Fibroblast of mammary gland (primary cell): Measurements from ENCODE around the gene SPRED3.
"Not testable (repeated sequence)": the region's sequence is repeated elsewhere in the genome, so short reads cannot be mapped to it uniquely, and the experiment has no call there.

Source experiments
- DNase-seq: peaks from one replicate; pipeline ENCODE4 v3.0.0-alpha.2; 2010; ENCODE audit warnings: low read depth
- H3K4me3 ChIP-seq: 2 replicates; pipeline ENCODE4 v1.5.1; 2011; ENCODE audit warnings: low read depth, mild to moderate bottlenecking, low read length, moderate library complexity; ENCODE audit not compliant: control insufficient read depth
- CTCF ChIP-seq: conservative IDR thresholded peaks from 2 replicates; pipeline ENCODE4 v1.5.1; 2011; ENCODE audit warnings: low read depth, low read length, inconsistent platforms; ENCODE audit not compliant: control insufficient read depth, insufficient read depth

SPRED3 gene

DNA sequence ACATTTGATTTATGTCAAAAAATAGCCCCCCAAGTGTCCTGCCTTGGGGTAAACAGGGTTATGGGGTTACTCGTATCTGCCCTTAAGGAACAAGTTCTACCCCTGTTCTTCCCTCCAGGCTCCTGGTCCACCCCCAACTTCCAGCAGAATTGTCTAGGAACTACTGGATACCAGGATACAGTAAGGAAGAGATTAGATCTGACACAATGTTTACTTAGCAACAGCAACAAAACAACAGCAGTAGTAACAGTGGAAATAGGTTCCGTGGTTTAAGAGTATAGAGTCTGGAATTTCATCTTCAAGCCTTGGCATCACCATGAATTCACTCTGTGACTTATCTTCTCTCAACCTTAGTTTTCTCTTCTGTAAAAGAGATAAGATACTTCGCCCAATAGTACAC lies 12.7 kb downstream of the SPRED3 start:
- no peak overlapping the region for H3K4me3 ChIP-seq
- TF ChIP-seq CTCF = no peak
- peak; percentile 34 for DNase-seq

DNA sequence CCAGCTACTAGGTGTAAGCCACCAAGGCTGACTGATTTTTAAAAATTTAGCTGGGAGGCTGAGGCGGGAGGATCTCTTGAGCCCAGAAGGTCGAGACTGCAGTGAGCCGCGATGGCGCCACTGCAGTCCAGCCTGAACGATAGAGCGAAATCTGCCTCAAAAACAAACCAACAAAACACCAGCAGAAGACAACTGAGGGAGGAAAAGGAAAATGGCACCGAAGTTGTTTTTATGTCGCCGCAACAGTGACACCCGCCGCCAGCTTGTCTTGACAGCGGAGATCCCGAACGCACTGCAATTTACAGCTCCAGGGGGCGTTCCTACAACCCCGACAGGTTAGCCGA lies 14.1 kb downstream of the SPRED3 start:
- H3K4me3 ChIP-seq = peak overlapping the region; percentile 37
- no peak for DNase-seq
- no peak for TF ChIP-seq CTCF

GRCh38 chr19:38402967-38403674 lies 14.6 kb downstream of the SPRED3 start, which contains the start of gene FAM98C:
FAM98C (plus strand) TSS chr19:38403093; CDS start chr19:38403154, 61 bp downstream.
- TF ChIP-seq CTCF = peak; percentile 51
- DNase-seq = peak; percentile 89
- H3K4me3 ChIP-seq = peak within 1 kb of the TSS; percentile 75

- no peak overlapping the region for H3K4me3 ChIP-seq
- no peak for TF ChIP-seq CTCF
- no peak for DNase-seq
These were observed 16.4 kb downstream of the SPRED3 start for GRCh38 chr19:38404858-38405257.

DNA sequence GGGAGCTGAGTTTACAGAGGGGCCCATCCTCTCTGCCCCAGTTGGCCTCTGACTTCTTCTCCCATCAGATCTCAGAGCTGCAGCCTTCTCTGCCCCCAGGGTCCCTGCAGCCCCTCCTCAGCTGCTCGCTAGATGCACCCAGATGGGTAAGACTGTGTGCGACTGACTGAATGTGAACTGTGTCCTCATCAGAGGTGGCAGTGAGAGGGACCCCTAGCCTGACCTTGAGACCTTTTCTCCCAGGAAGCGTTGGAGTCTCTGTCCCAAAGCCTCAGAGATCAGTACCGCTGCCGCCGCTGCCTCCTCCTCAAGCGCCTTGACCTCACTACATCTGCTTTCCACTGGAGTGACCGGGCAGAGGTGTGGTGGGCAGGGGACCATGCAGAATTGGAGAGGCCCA lies 16.8 kb downstream of the SPRED3 start:
- no peak for DNase-seq
- no peak overlapping the region for H3K4me3 ChIP-seq
- no peak for TF ChIP-seq CTCF

DNA sequence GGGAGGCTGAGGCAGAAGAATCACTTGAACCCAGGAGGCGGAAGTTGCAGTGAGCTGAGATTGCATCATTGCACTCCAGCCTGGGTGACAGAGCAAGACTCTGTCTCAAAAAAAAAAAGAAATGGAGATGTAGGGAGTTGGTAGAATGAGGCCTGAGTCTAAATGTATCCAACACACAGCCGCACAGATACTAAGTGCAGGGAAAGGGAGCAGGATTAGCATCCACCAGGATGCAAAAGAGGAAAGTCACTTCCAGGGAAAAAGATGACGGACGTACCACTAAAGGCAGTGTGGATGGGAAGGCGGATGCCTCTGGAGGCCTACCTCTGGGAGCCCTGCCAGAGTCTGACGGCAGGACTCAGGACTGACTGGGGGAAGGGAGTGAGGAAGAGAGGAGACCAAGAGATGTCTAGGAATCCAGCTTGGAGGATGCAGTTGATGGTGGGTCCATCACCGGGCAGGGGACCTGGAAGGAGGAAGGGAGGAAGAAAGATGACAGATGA lies 21.2 kb downstream of the SPRED3 start:
- DNase-seq = peak; percentile 75
- no peak overlapping the region for H3K4me3 ChIP-seq

GRCh38 chr19:38410407-38410806 lies 21.9 kb downstream of the SPRED3 start:
- not testable (repeated sequence) for DNase-seq

More for the DNA sequence above, 21.2 kb downstream of the SPRED3 start:
- no peak for TF ChIP-seq CTCF

More at GRCh38 chr19:38410407-38410806, 21.9 kb downstream of the SPRED3 start:
- H3K4me3 ChIP-seq = not testable (repeated sequence)
